GM21529 (cell line): ENCODE measurements around the gene SWI5.
"Not testable (repeated sequence)": the region's sequence is repeated elsewhere in the genome, so short reads cannot be mapped to it uniquely, and the experiment has no call there.

Experiments used
- ATAC-seq: cut with Tn5 transposase; IDR thresholded peaks from one replicate; pipeline ENCODE4 v1.9.1; 2021; ENCODE audit not compliant: unreplicated experiment

The SWI5 gene

GRCh38 chr9:128276574-128277270 lies 646 bp downstream of the SWI5 start:
- ATAC-seq: no peak

DNA sequence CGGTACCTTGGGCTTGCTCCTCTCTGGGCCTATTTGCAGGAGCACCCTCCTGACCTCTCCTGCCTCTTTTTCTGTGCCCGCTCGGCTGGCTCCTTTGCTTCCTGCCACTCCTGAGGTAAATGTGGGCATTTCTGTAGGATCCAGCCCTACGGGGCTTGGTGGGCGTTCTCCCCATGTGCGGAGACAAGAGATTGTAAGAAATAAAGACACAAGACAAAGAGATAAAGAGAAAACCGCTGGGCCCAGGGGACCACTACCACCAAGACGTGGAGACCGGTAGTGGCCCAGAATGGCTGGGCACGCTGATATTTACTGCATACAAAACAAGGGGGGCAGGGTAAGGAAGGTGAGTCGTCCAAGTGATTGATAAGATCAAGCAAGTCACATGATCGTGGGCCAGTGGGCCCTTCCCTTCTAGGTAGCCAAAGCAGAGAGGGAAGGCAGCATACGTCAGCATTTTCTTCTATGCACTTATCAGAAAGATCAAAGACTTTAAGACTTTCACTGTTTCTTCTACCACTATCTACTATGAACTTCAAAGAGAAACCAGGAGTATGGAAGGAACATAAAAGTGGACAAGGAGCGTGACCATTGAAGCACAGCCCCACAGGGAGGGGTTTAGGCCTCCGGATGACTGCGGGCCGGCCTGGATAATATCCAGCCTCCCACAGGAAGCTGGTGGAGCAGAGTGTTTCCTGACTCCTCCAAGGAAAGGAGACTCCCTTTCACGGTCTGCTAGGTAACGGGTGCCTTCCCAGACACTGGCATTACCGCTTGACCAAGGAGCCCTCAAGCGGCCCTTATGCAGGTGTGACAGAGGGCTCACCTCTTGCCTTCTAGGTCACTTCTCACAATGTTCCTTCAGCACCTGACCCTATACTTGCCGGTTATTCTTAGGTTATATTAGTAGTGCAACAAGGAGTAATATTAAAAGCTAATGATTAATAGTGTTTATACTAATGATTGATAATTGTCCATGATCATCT lies 3.3 kb downstream of the SWI5 start:
- ATAC-seq: not testable (repeated sequence)

- ATAC-seq: no peak
These were observed 4.1 kb downstream of the SWI5 start for GRCh38 chr9:128280084-128280622.

GRCh38 chr9:128282500-128282899 lies 6.4 kb downstream of the SWI5 start:
- ATAC-seq: no peak

DNA sequence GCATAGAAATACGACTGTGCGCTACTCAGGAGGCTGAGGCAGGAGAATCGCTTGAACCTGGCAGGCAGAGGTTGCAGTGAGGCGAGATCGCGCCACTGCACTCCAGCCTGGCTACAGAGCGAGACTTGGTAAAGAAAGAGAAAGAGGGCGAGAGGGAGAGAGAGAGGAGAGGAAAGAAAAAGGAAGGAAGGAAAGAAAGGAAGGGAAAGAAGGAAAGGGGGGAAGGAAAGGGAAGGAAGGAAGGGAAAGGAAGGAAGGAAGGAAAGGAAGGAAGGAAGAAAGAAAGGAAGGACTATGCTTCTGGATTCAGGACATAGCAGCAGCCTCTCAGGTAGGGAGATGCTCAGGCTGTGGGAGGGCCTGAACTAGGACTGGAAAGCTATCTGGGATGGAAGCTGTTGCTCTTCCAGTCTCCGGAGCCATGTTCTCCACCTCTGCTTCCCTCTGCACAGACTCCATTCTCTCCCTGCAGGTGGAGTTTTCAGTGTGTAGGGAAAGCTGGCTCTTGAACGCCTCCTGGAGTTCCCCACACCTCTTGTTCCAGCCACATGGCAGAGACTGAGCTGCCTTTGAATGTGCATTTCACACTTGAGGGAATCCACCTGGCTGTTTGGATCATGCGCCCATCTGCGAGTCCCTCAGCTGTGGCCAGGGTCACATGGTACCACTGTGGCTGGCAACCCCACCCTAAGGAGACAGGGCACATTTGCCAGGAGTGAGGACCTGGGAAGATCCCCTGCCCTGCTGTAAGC lies 9.1 kb downstream of the SWI5 start:
- no peak for ATAC-seq

DNA sequence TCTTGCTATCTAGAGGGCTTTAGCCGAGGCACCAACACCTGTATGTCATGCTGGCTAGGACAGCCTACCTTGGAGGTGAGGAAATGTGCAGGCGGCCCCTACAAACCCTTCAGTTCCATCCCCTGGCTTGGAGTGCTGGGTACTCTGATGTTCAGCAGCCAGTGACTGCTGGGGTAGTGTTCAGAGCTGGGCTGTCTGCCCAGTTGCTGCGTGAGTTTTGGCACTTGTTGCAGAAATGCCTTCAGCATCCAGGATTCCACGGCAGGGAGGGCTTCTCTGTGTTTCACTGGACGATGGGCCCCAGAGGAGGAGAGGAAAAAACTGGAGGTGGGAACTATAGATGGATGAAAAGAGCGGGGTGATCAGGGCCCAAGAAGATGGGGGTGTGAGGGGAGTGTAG lies 10.4 kb downstream of the SWI5 start:
- no peak for ATAC-seq

DNA sequence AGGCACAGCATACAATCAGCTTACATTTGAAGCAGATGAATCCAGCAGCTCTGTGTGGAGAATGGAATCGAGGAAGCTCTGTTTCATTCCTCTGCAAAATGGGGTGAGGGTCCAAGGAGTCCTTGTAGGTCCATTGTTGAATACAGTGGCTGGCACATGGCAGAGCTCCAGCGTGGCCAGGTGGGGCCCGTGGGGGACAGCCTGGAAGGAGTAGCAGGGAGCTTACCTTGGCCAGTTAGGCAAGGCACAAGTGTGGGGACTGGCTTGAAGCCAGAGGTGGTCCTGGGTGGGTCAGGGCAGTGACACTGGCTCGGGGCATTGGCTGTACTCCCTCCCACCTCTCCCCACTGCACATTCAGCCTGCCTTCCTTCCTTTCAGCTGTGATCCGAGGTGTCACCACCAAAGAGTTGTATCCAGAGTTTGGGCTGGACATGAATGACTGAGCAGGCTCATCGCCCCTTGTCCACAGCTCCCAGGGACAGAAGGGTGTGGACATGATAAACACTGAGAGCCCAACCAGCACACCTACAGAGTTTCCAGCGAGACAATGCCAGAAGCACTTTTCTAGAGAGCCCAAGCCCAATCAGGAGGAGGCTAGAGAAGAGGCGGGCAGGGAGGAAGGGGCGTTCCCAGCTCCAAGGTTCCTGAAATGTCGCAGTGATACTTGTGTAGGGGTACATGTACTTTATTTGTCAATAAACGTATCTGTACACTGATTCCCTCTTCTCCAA lies 12.4 kb downstream of the SWI5 start:
- ATAC-seq: no peak

- ATAC-seq: no peak
These were observed 15.9 kb downstream of the SWI5 start for GRCh38 chr9:128292009-128292408.

GRCh38 chr9:128293091-128293490 lies 17.0 kb downstream of the SWI5 start:
- ATAC-seq: no peak

- no peak for ATAC-seq
These were observed 18.1 kb downstream of the SWI5 start for GRCh38 chr9:128294142-128294541.

DNA sequence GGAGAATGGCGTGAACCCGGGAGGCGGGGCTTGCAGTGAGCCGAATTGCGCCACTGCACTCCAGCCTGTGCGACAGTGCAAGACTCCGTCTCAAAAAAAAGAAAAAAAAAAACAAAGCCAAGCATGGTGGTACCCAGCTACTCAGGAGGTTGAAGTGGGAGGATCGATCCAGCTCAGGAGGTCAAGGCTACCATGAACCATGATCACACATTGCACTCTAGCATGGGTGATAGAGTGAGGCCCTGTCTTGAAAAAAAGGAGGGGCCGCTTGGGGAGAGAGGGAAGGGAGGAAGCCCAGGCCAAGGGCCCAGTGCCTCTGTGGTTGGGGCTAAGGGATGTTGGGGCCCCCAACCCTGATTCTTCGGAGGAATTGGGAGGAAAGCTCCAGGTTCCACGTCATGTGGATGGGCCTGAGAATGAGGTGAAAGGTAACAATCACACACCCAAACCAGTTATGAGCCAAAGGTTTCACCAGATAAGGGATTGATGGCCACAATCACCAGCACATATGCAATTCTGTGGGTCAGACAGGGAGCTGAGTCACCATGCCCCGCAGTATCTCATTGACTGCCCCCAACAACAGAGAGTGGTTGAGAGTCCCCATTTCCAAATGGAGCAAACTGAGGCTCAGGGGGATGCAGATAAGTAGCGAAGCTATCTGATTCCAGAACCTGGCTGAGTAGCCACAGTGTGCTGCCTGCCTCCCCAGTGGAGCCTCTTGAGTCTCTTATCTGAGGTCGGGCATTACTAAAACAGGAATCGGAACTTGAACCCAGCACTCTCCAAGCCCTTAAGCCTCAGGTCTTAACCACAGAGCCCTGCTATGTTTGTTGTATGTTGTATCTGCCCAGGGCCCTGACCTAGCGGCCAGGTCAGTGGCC lies 20.5 kb downstream of the SWI5 start:
- no peak for ATAC-seq

- no peak for ATAC-seq
These were observed 21.2 kb downstream of the SWI5 start for GRCh38 chr9:128297221-128297773.

GRCh38 chr9:128298535-128299482 lies 22.7 kb downstream of the SWI5 start:
- ATAC-seq: no peak

- no peak for ATAC-seq
These were observed 28.3 kb downstream of the SWI5 start for GRCh38 chr9:128304136-128304970.

DNA sequence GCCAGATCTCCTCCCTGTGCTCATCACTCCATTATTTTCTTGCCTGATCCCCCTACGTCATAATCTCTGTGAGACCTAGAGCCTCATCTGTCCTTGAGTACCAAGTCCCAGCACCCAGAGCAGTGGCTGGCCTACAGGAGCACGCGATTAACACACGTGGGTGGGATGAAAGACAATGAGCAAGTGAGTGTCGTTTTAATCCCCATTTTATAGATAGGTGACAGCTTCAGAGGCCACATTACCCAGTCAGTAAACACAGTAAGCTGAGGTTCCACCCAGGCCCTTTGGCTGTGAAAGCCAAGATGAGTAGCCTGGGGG lies 28.9 kb downstream of the SWI5 start:
- no peak for ATAC-seq

GRCh38 chr9:128309551-128309950 lies 33.5 kb downstream of the SWI5 start:
- ATAC-seq: no peak

- ATAC-seq: no peak
These were observed 34.4 kb downstream of the SWI5 start for GRCh38 chr9:128310461-128310860.
